GM13976 (cell line): Measurements from ENCODE around the gene LCN2.

Experiments used
- DNase-seq: peaks from one replicate; pipeline ENCODE4 v3.0.0; 2012; ENCODE audit warnings: low spot score
- CTCF ChIP-seq: IDR thresholded peaks from 2 replicates; pipeline ENCODE4 v1.5.1; 2012; ENCODE audit warnings: borderline replicate concordance, mild to moderate bottlenecking; ENCODE audit not compliant: insufficient read depth; ENCODE audit errors: extremely low read depth, missing control alignments, control extremely low read depth
- in situ Hi-C: fragments of 300-500 bp; cut with MboI; formaldehyde crosslinking; loops from one replicate; pipeline ENCODE4 v1.12.0; 2022; ENCODE audit warnings: low sequenced_read_pairs, mixed read lengths, inconsistent platforms; ENCODE audit not compliant: unreplicated experiment

The LCN2 gene

GRCh38 chr9:128163523-128164306 is 14.5 kb downstream of the LCN2 start:
- DNase-seq = no peak
- no peak for TF ChIP-seq CTCF
- in situ Hi-C loops = no loop called here

DNA sequence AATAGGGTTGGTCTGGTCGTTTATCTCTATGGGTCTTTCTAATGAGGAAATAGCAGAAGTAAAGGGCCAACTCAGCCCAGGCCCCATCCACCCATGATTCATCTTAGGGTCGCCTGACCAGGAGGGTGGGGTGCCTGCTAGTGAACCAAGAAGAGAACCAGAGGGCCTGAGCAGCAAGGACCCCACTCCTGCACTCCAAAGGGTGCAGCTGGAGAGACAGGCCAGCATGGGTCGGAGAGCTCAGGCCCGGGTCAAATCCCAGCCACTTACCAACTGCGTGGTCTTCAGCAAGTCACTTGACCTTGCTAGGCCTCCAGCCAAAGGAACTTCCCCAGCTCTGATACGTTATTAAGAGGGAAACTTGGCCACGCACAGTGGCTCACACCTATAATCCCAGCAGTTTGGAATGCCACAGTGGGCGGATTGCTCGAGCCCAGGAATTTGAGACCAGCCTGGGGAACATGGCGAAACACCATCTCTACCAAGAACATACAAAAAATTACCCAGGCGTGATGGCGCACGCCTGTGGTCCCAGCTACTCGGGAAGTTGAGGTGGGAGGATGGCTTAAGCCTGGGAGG is 15.1 kb downstream of the LCN2 start:
- DNase-seq = no peak
- TF ChIP-seq CTCF = no peak
- in situ Hi-C loops = no loop called here

DNA sequence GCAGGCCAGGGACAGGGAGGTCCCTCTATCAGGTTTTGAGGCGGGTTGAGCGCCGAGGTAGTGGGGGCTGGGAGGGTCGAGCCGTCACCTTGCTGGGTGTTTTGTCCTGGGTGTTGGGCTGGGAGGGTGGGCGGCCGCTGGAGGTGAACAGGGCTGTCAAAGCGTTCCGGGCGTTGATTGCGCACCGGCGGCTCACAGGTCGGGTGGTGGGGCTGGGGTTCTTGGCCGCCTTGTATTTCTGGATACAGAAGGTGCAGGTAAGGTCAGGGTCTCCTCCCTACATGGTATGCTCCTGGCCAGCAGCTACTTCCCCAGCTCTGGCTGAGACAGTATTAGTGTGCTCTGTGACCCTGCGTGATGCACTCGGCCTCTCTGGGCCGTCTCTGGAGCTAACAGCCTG is 16.9 kb downstream of the LCN2 start:
- no peak for TF ChIP-seq CTCF
- no peak for DNase-seq
- in situ Hi-C loops = no loop called here

- DNase-seq = no peak
- in situ Hi-C loops = no loop called here
- no peak for TF ChIP-seq CTCF
Observed at GRCh38 chr9:128167209-128167608, 18.0 kb downstream of the LCN2 start.

DNA sequence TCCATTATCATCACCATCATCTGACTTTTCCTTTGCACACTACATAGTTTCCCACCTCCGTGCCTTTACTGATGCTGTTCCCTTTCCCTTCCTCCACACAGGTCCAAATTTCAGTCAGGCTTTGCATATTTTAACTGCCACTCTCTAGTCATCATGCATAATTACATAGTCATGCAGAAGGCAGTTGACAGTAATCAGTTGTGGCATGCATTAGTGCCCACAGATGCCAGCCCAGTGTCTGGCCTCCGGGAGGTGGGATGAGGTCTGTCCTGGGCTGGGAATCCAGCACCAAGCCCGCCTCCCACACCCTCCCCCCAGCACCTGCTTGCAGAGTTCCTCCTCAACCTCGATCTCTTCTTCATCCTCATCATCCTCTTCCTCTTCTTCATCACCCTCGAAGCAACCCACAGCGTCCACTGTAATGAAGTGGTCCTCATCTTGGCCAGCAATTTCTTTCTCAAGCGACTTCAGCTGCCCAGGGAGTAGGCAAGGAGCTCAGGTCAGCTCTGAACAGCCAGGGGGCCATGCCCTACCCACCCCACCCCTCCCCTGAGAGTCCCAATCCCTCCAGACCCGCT is 19.6 kb downstream of the LCN2 start:
- DNase-seq = no peak
- in situ Hi-C loops = no loop called here
- TF ChIP-seq CTCF = no peak

DNA sequence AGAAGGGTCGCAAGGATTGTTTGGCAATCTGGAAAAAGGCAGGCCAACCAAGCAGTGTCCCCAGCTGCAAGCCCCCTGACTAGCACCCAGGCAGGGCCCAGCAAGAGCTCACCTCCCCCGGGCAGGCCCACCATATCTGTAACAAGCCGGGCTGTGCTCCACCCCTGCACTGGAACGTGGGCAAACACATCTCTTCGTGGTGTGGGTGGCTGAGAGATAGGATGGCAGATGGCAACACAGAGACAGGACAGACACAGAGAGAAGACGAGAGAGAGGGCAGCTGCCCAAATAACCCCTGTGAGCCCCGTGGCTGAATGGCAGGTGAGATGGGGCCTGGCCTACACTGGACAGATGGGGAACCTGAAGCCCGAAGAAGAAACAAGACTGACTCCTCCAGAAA is 20.2 kb downstream of the LCN2 start:
- no peak for TF ChIP-seq CTCF
- in situ Hi-C loops = no loop called here
- no peak for DNase-seq
